Neural progenitor cell (in vitro differentiated cells): ENCODE data around the gene FGF4.

Experiments
- EZH2phosphoT487 ChIP-seq: fragments of 200-600 bp; sonication (generic); IDR thresholded peaks from 2 replicates; pipeline ENCODE4 v1.6.1; 2017; ENCODE audit warnings: antibody characterized with exemption
- TF ChIP-seq, protein P1 (sequence below): fragments of 200-600 bp; sonication (generic); IDR thresholded peaks from 2 replicates; pipeline ENCODE4 v1.5.1; 2017; ENCODE audit warnings: antibody characterized with exemption, mild to moderate bottlenecking

DNA sequence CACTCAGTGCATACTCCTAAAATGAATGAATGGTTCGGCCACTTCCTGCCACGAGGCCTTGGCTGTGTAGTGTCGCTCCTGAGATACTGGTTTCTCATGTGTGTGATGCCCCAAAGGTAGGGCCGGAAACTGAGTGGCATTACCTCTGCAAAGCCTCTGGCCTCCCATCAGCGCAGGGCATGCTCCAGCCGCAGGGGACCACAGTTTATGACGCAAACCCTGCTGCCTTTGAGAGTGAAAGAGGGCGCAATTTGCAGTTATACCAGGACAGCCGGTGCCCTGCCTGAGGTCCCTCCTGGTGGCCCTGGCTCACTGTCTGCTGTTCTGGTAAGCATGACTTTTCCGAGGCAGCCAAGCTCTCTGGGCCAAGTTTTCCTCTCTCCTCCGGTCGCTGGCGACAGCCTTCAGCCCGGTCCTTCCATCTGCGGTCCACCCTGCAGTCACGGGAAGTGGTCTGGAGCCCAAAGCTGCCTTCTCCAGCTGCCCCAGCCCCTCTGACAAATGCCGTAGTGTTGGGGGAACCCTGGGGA, 46.4 kb upstream of the FGF4 start:
- TF ChIP-seq, protein P1, sequence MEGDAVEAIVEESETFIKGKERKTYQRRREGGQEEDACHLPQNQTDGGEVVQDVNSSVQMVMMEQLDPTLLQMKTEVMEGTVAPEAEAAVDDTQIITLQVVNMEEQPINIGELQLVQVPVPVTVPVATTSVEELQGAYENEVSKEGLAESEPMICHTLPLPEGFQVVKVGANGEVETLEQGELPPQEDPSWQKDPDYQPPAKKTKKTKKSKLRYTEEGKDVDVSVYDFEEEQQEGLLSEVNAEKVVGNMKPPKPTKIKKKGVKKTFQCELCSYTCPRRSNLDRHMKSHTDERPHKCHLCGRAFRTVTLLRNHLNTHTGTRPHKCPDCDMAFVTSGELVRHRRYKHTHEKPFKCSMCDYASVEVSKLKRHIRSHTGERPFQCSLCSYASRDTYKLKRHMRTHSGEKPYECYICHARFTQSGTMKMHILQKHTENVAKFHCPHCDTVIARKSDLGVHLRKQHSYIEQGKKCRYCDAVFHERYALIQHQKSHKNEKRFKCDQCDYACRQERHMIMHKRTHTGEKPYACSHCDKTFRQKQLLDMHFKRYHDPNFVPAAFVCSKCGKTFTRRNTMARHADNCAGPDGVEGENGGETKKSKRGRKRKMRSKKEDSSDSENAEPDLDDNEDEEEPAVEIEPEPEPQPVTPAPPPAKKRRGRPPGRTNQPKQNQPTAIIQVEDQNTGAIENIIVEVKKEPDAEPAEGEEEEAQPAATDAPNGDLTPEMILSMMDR, result no peak
- TF ChIP-seq EZH2phosphoT487, result no peak
